IPS-NIHi7 (cell line): ENCODE data around the gene ZNF410.
A peak's percentile ranks its signal among the peaks of the same experiment; 100 is the strongest.

Experiments used
- DNase-seq: peaks from one replicate; pipeline ENCODE4 v3.0.0; 2012; ENCODE audit warnings: mixed read lengths; ENCODE audit errors: extremely low spot score

Gene ZNF410

GRCh38 chr14:73949752-73950734 is 63.4 kb downstream of the ZNF410 start, which contains the start of the genes COQ6 and FAM161B:
COQ6 (plus strand) TSS chr14:73950302; CDS start chr14:73950333, 31 bp downstream.
FAM161B (minus strand) TSS chr14:73950094; CDS start chr14:73950026, 68 bp downstream.
- peak; percentile 93 for DNase-seq

- no peak for DNase-seq
Observed at GRCh38 chr14:73953731-73954130, 67.1 kb downstream of the ZNF410 start.

- DNase-seq: no peak
Observed at GRCh38 chr14:73955674-73956073, 69.0 kb downstream of the ZNF410 start.

GRCh38 chr14:73958591-73958990 is 71.9 kb downstream of the ZNF410 start:
- no peak for DNase-seq

- no peak for DNase-seq
Observed at GRCh38 chr14:73961192-73961591, 74.5 kb downstream of the ZNF410 start.

GRCh38 chr14:73965216-73965615 is 78.6 kb downstream of the ZNF410 start:
- DNase-seq: no peak

- DNase-seq: no peak
Observed at GRCh38 chr14:73968885-73969284, 82.2 kb downstream of the ZNF410 start.

- no peak for DNase-seq
Observed at GRCh38 chr14:73973497-73973896, 86.8 kb downstream of the ZNF410 start.

- DNase-seq: no peak
Observed at GRCh38 chr14:73976125-73976524, 89.5 kb downstream of the ZNF410 start.

- no peak for DNase-seq
Observed at GRCh38 chr14:73977896-73978295, 91.2 kb downstream of the ZNF410 start.
